Measurements from ENCODE around the gene ARID4B. TPM values are rescaled to one million over a fixed set of nuclear protein-coding genes. Genes with fewer than 3 reads are reported as not detected.
"Not testable (repeated sequence)": the region's sequence is repeated elsewhere in the genome, so short reads cannot be mapped to it uniquely, and the experiment has no call there.

Gene ARID4B
- total RNA-seq, 4 donors from 2014 or later: 29.0 to 54.5 (median 37.4) TPM

DNA sequence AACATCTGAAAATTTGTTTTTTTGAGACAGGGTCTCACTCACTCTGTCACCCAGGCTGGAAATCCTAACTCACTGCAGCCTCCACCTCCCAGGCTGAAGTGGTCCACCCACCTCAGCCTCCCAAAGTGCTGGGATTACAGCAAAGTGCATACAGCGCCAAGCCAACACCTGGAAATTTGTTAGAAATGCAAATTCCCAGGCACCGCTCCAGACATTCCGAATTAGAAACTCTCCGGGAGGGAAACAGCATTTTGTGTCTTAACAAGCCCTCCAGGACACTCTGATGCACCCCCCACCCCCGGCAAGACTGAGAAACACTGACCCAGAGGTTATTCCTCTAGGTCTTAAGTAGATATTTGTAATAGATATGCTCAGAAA is 49.1 kb downstream of the ARID4B start:
- ATAC-seq (ENCODE audit: low FRiP score): no peak
- TF ChIP-seq, protein P1, sequence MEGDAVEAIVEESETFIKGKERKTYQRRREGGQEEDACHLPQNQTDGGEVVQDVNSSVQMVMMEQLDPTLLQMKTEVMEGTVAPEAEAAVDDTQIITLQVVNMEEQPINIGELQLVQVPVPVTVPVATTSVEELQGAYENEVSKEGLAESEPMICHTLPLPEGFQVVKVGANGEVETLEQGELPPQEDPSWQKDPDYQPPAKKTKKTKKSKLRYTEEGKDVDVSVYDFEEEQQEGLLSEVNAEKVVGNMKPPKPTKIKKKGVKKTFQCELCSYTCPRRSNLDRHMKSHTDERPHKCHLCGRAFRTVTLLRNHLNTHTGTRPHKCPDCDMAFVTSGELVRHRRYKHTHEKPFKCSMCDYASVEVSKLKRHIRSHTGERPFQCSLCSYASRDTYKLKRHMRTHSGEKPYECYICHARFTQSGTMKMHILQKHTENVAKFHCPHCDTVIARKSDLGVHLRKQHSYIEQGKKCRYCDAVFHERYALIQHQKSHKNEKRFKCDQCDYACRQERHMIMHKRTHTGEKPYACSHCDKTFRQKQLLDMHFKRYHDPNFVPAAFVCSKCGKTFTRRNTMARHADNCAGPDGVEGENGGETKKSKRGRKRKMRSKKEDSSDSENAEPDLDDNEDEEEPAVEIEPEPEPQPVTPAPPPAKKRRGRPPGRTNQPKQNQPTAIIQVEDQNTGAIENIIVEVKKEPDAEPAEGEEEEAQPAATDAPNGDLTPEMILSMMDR (IDR thresholded peaks at IDR 0.05): no peak
- no peak for DNase-seq (ENCODE audit: low spot score)

DNA sequence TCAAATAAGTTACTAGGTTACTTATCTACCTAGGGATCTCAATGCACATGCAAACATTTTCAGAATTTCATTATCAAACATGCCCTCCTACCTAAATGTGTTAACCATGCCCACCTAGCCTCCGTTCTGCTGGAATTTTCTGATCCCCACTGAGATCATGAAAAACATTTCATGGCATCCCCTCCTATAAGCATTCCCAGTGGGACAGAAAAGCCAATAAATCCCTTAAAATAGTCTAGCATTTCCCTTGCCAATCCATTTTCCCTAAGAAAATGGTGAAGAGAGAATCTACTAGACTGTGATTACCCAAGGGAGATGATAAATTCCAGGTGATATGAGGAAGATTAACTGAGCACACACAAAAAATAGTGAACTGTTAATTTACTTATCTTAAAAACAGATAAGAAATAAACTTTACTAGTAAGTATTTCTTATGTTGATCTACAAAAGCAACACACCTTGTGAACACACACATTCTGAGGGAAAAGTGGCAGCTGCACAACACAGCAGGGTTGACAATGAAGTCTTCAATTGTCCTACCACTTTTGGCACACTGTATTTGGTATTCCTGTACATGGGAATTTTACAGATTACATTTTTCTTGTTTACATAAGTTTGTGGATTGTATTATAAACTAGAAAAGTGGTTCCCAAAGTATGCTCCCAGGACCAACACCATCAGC is 49.6 kb downstream of the ARID4B start:
- TF ChIP-seq, protein P1 (IDR thresholded peaks at IDR 0.05): no peak
- no peak for DNase-seq (ENCODE audit: low spot score)
- no peak for ATAC-seq (ENCODE audit: low FRiP score)

DNA sequence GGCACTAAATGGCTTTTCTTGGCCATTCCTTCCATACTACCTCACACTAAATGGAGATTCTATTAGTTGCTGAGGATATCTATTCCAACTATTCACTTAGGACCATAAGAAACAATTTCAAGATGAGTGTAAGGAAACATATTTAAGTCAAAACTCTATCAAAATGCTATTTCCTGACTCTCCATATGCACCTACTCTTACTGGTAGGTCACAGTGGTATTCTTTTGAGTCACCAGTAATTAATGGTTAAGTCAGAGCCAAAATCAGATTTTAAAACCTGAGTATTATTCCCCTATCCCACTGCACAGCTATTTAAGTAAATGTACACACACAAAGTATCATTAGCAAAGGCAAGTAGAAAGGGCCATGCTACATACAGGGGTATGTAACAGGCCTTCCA is 50.3 kb downstream of the ARID4B start:
- TF ChIP-seq, protein P1 (IDR thresholded peaks at IDR 0.05): no peak
- no peak for DNase-seq (ENCODE audit: low spot score)
- no peak for ATAC-seq (ENCODE audit: low FRiP score)

DNA sequence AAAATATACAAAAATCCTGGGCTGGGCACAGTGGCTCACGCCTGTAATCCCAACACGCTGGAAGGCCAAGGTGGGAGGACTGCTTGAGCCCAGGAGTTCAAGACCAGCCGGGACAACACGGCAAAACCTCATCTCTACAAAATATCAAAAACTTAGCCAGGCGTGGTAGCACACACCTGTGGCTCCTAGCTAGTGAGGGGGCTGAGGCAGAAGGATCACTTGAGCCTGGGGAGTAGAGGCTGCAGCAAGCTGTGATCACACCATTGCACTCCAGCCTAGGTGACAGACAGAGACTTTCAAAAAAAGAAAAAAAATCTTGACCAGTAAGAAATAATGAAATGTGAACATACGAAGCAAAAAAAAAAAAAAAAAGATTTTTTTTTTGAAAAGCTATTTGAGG is 52.1 kb downstream of the ARID4B start:
- DNase-seq (ENCODE audit: low spot score) (no peak), ATAC-seq (ENCODE audit: low FRiP score) (no peak)
- TF ChIP-seq, protein P1 (IDR thresholded peaks at IDR 0.05): no peak

DNA sequence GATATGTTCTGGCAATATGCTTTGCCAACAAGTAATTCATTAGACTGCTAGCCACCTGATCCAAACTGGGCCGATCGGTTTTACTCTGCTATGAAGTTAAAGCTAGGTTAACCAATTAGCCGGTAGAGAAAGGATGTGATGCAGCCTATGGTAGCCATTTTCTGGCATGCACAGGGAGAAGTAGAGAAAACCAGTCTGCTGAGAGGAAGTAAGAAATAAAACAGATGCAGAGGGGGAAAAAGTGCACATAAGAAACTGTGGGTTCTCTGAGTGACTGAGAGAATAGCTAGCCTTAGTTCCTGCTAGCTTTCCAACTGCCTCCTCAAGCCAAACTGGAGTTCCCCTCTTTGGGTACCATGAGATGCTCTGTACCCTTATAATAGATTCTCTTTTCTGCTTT is 52.8 kb downstream of the ARID4B start:
- TF ChIP-seq, protein P1 (IDR thresholded peaks at IDR 0.05): no peak
- ATAC-seq (ENCODE audit: low FRiP score) (no peak), DNase-seq (ENCODE audit: low spot score) (no peak)

DNA sequence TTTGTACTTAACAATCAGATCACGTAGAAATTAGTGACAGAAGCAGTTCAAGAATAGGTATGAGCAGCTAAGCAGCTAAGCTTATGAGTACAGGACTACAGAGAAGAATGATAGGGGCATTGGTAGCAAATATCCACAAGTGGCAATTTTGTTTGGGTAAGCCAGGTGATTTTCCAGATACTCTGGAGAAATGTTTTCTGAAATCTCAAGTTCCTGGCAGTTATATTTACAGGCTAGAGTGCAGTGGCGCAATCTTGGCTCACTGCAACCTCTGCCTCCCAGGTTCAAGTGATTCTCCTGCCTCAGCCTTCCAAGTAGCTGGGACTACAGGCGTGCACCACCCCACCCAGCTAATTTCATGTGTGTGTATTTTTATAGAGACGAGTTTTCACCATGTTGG is 55.1 kb downstream of the ARID4B start:
- no peak for ATAC-seq (ENCODE audit: low FRiP score)
- TF ChIP-seq, protein P1 (IDR thresholded peaks at IDR 0.05): no peak
- no peak for DNase-seq (ENCODE audit: low spot score)

DNA sequence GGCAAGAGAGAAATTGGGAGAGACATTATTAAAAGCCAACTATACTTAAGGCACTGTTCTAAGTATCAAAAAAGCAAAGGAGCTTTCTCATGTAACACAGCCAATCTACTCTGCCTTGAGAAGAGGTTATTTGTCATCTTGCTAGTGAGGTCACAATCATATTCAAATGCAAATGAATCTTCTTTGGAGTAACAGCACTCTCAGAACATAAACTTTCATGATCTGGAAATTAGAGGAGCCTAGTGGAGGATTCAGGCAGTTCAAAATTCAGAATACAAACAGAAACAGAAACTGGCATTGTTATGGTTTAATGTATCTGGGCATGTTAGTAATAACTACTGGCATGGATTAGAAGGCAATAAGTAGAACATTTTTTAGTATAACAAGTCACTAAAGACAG is 57.4 kb downstream of the ARID4B start:
- DNase-seq (ENCODE audit: low spot score) (no peak), ATAC-seq (ENCODE audit: low FRiP score) (no peak)
- TF ChIP-seq, protein P1 (IDR thresholded peaks at IDR 0.05): no peak

DNA sequence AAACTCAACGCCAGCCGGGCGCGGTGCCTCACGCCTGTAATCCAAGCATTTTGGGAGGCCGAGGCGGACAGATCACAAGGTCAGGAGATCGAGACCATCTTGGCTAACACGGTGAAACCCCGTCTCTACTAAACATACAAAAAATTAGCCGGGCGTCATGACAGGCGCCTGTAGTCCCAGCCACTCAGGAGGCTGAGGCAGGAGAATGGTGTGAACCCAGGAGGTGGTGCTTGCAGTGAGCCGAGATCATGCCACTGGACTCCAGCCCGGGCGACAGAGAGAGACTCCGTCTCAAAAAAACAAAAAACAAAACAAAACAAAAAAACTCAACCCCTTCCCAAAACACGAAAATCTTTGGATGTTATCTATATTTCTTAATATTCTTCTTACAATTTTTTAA is 58.0 kb downstream of the ARID4B start:
- not testable (repeated sequence) for ATAC-seq (ENCODE audit: low FRiP score); DNase-seq (ENCODE audit: low spot score)
